GM19099 (cell line): ENCODE measurements around the gene ITSN1.

Experiments used
- POLR2A ChIP-seq: IDR thresholded peaks from 3 replicates; pipeline ENCODE4 v1.6.1; 2011; ENCODE audit warnings: low read depth; ENCODE audit not compliant: insufficient read length; ENCODE audit errors: extremely low read depth

ITSN1 gene

GRCh38 chr21:33856893-33857527, 214.7 kb downstream of the ITSN1 start:
- no peak for TF ChIP-seq POLR2A

GRCh38 chr21:33857846-33858666, 215.8 kb downstream of the ITSN1 start:
- no peak for TF ChIP-seq POLR2A

- TF ChIP-seq POLR2A: no peak
These were observed 216.5 kb downstream of the ITSN1 start for GRCh38 chr21:33858667-33859372.

DNA sequence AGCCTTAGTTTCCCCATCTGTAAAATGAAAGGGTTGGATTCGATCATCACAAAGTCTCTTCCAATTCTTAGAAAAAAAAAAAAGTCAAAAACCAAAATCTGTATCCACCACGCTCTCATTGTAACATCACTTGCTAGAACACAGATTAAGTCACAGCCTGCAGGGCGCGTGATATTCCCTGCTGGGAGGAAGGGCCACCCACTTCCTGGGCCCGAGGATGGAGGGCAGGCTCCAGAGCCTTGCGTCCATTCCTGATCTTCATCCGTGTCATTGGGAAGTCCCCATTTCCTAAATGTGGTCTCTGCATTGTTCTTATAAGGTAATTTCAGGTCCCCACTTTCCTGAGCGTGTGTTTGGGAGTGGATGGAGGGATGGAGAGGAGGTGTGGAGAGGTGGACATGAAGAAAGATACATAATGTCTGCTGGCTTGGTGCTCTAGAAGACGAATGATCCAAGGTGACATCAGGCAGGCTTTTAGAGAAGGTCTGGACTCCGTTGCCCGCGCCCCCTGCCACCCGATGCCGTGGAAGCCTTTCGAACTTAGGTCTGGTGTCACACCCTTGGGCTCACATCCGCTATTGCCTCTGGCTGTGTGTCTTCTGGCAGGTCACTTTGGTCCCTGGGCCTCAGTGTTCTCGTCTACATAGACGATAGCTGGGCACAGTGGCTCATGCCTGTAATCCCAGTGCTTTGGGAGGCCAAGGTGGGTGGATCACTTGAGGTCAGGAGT, 217.2 kb downstream of the ITSN1 start:
- no peak for TF ChIP-seq POLR2A

DNA sequence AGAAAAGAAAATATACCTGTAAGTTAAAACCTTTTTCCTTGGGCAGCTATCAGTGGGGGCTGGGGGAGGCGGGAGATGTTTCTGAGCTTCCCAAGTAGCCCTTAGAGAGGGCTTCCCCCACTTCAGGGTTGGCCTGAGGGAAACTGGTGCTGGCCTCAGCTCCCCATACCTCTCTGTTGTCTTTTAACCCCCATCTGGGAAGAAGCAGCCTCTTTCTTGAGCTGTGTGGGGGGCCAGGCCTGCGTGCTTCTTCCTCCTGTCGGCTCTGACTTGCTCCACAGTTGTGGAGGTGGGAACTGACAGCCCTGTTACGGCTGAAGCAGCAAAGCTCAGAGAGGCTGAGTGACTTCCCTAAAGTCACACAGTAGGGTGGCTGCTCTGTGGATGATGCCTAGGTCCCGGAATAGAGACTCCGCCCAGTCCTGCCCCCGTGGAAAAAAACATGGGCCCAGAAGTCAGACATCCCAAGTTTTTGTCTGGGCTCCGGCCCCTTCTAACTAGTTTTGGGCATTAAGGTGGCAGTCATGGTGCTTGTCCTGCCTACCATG, 218.1 kb downstream of the ITSN1 start:
- no peak for TF ChIP-seq POLR2A

- no peak for TF ChIP-seq POLR2A
These were observed 218.8 kb downstream of the ITSN1 start for GRCh38 chr21:33861125-33861524.

DNA sequence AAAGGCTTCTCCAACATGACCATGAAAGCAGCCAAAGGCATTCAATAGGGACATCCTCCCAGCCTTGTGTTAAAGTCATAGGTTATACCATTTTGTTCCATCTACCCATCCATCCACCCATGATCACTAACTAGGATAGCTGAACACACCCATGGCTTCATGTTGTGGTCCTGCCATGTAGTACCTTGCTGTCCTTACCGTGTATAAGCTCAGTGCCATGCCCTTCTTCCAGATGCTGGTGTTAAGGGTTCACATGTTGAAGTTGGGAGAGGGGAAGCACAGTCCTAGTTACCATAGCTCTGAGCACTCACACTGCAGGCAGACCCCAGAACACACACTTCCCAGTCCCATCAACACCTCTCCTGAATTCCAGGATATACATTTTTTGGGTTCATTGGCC, 221.8 kb downstream of the ITSN1 start:
- no peak for TF ChIP-seq POLR2A

DNA sequence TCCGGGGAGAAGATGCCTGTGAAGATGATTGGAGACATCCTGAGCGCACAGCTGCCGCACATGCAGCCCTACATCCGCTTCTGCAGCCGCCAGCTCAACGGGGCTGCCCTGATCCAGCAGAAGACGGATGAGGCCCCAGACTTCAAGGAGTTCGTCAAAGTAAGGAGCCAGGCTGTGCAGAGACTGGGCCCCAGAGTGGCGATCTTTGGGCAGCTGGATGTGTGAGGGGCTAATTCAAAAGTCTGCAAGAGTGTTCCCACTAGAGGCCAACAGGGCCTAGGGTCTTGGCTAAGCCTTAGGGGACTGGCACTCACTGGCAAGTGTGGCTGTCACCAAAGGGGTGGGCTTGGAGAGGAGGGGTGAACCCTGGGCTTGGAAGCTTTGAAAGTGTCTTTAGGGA, 222.9 kb downstream of the ITSN1 start:
- TF ChIP-seq POLR2A: no peak

DNA sequence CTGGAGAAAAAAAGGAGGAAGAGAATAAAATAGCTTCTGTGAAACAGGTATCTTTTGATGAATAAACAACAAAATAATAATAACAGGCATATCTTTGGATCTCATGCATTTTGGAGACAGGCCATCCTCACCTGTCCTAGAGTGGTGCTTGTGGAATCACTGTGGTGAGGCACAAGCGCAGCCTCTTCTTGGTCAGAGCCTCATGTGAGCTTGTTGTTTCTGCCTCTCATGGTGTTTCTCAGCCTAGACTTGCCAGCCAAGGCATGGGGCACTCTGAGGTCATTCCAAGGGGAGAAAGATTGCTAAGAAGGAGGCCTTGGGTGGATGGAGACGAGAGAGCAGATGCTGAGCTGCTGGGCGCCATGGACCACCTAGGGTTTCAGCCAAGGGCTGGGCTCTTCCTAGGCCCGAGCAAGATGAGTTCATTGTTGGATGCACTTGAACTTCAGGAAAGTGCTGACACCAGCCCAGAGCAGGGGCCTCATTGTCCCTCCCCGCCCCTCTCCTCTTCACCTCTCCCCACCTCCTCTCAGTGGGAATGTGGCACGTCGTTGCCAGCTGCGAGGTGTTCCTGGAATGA, 223.8 kb downstream of the ITSN1 start:
- TF ChIP-seq POLR2A: no peak

DNA sequence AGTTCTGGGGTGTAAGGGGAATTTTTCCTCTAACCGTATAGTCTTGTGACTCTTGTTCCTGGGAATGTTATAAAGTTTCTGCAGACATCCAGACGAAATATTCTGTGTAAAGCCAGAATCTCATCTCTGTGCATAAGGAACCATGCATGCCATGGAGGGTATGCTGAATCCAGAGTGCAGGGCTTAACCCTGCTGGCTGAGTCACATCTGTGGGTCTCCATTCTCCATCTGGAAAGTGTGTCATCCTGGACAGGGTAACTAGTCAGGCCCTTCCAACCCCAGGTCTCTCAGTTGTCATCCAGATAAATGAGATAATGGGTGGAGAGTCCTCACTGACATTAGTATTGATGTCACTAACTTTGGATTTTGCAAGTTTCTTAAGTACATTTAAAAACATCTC, 224.5 kb downstream of the ITSN1 start:
- TF ChIP-seq POLR2A: no peak

DNA sequence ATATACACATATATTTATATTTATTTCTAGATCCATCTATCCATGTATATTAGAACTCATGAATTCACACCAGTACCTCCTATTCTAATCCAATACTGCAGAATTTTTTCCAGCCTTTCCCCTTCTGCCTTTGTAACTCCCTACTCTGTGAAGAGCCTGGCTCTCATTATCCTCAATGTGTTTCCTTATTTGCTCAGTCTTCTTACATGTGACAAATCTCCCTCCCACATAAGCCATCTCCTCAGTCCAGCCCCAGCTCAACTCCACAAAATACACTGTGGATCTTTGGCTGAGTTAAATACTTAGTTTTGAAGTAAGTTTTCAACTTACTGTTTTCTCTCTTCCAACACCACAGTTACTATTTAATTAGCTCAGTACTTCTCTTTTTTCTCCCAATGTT, 227.6 kb downstream of the ITSN1 start:
- TF ChIP-seq POLR2A: no peak

DNA sequence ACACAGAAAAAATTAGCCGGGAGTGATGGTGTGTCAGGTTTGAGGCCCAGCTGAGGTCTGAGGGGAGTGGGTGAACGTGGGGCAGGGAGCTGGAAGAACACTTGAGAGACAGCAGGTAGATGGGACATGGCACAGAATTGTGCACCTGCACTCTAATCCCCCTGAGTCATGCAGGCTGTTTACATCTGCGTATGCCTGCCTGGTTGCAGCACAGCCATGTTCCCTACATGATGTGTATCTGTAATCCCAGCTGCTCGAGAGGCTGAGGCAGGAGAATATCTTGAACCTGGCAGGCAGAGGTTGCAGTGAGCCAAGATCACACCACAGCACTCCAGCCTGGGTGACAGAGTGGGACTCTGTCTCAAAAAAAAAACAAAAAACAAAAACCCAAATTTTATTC, 228.5 kb downstream of the ITSN1 start:
- no peak for TF ChIP-seq POLR2A

DNA sequence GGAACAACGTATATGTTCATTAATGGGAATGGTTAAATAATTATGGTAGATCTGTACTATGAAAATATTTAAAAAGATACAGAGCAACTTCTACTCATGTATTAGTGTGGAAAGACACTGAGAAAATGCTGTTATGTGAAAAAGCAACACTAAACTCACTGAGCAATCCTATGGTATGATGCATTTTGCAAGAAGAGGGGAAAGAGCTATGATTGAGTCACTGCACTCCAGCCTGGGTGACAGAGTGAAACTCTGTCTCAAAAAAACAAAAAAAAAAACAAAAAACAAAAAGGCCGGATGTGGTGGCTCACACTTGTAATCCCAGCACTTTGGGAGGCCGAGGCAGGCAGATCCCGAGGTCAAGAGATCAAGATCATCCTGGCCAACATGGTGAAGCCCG, 228.9 kb downstream of the ITSN1 start:
- TF ChIP-seq POLR2A: no peak

DNA sequence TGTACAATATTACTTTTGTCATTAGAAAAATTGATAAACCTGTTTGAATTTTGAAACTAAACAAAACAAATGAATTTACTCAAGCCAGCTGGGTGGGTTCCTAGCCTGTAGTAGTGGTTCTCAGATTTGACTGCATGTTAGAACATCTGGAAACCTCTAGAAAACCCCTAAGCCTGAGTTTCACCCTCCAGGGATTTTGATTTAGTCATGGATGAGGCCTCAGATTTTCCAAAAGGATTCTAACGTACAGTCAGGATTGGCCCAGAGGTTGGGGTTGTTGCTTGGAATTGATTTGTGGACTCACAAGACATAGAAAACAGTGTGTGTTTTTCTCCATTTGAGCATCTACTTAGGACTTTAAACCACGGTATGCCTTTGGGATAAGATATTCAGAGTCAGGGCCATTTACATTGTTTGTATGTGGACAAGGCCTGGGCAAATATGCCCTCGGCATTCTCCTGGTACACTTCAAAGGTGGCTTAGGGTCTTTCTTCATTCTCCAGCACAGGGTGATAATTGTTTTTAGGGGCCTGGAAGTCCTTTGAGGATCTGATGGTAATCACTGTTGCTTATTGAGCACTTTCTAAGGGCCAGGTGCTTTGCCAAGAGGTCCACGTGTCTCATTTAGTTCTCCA, 230.7 kb downstream of the ITSN1 start:
- no peak for TF ChIP-seq POLR2A
